G401.6 (cell line): Measurements from ENCODE around the gene ZNF23.

Experiments used
- FAIRE-seq: peaks from 2 replicates; lab custom pipeline; 2012; peaks lifted over from hg19 to GRCh38; lab: Jason Lieb, UNC

The ZNF23 gene

GRCh38 chr16:71426069-71426879, 35.8 kb downstream of the ZNF23 start:
- FAIRE-seq: peak; percentile 99

DNA sequence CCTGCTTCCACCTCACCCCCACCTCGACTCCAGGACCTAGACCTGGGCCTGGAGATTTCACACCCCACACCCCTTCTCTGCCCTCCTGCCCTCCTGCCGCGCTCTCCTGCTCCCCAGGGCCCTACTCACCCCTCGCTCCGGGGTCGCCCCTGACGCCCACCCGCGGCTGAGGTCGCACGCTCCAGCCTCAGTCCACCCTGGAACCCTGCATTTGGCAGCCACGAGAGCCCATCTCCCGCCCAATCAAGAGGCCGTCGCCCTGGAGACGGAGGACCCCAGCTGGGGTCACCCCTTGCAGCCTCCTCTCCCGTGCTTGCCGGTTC, 36.3 kb downstream of the ZNF23 start:
- no peak for FAIRE-seq

DNA sequence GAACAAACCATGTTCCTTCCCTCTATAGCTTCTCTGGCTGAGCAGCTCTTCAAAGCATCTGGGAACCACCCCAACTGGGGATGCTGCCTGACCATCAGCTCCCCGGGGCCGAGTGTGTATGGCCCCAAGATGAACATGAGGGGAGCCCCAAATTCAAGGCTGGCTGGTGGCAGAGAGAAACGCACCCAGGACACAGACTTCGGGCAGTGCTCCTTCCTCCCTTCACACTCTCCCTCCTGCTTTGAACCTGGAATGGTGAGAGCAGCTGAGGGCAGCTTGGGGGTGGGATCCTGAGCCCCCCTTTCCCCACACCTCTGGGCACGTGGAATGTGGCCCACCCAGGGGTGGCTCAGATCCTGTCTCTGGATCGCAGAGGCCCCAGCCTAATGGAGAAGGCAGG, 37.4 kb downstream of the ZNF23 start:
- FAIRE-seq: no peak

DNA sequence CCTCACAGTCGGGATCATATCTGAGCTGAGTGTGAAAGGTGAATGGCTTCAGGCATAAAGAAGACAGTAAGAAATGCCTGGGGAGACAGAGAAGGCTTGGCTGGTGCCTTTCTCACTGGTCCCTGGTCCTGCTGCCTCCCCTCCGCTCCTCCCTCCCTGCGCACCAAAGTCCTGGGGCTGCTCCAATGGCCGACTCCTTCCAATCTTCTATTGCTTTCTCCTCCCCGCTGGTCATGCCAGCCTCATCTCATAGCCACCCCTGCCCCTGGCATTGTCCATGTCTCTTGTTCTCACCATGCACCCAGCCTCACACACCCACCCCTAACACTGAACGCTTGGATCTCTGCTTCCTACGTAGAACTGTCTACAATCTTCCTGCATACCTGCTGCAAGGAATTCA, 38.2 kb downstream of the ZNF23 start:
- no peak for FAIRE-seq

GRCh38 chr16:71423016-71423415, 39.0 kb downstream of the ZNF23 start:
- no peak for FAIRE-seq

DNA sequence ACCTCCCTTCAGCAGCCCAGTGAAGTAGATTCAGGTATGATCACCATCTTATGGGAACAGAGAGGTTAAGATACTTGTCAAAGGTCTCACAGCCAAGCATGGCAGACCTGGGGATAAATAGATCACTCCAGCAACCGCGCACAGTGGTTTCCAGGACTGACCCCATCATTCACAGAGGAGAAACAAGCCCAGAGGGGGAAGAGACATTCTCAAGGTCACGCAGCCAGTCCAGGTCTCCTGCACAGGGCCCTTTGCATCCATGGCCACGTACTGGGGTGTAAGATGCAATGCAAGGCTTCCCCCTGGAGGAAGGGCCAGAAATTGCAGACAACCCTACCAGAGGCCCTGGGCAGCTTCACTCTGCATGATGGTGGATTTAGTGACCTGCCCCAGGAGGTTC, 40.1 kb downstream of the ZNF23 start:
- no peak for FAIRE-seq

GRCh38 chr16:71414038-71414437, 48.0 kb downstream of the ZNF23 start:
- FAIRE-seq: no peak

DNA sequence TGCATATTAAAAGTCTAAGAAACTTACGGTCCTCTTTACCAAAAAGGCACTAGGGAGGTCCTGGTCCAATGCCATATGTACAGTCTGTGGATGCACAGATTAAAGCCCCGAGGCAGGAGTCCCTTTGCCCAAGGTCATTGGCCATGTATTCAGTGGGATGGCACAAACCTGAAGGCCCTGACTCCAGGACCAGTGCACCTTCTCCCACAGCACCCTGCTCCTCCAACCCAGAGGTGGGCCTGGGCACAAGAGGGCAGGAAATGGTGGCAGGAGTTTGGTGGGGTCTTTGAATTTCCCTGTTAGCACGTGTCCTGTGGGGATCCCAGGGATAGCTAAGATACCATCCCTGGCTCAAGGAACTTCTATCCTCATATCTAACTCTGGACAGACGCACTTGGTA, 48.7 kb downstream of the ZNF23 start:
- FAIRE-seq: no peak

GRCh38 chr16:71412270-71413160, 49.5 kb downstream of the ZNF23 start:
- FAIRE-seq: peak; percentile 65

- no peak for FAIRE-seq
Observed at GRCh38 chr16:71410146-71410545, 51.9 kb downstream of the ZNF23 start.

- FAIRE-seq: no peak
Observed at GRCh38 chr16:71409011-71409775, 52.9 kb downstream of the ZNF23 start.

- no peak for FAIRE-seq
Observed at GRCh38 chr16:71408536-71408935, 53.5 kb downstream of the ZNF23 start.

DNA sequence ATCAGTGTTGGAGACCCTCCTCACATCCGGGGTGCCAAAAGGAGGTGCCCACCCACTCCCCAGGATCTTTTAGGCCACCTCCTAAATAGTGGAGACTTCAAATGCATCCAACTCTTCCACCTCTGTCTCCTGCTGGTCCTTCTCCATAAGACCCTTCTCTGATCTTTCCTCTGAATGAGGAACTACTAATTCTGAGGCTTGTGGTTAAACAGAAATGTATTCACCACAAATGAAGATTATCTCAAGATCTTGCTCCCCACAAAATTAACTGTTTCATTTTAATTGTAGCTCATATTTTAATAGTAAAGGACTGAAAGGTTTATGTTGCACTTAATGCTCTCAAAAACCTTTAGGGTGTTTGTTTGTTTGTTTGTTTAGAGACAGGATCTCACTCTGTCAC, 54.3 kb downstream of the ZNF23 start:
- no peak for FAIRE-seq

GRCh38 chr16:71406724-71407123, 55.3 kb downstream of the ZNF23 start:
- no peak for FAIRE-seq

GRCh38 chr16:71406316-71406715, 55.7 kb downstream of the ZNF23 start:
- no peak for FAIRE-seq

GRCh38 chr16:71404364-71404763, 57.7 kb downstream of the ZNF23 start:
- FAIRE-seq: no peak

DNA sequence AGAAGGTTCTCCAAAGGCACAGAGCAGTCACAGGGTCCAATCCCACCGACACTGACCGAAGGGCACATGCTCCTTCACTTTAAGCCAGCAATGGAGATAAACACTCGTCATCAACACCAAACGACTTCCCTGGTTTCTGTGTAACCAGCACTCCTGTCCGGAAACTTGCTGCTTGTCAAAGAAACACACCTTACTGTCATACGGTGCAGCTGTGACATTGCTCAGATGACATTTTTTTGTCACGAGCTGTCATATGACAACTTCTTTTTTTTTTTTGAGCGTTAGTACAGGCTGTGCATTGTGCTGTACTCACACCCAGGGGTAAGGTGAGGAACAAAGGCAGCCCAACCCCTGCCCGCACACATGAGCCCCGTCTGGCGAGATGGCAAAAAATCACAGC, 59.4 kb downstream of the ZNF23 start:
- FAIRE-seq: no peak

DNA sequence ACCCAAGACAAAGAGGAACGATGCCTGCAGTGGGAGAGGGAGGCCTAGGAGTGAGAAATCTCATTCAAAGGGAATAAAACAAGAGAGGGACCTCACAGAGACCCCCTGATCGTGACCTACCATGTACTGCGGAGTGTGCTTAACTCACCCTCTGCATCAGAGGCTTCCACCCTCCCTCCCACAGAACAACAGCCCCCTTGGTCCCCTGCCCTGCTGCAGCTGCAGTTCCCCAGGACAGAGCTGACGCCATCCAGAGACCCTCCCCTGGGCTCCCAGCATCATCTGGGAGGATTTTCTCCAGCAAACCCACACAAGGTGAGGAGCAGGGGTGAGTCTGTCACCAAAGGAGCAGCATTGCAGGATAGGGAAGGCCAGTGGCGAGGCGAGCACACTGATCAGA, 60.0 kb downstream of the ZNF23 start:
- no peak for FAIRE-seq

DNA sequence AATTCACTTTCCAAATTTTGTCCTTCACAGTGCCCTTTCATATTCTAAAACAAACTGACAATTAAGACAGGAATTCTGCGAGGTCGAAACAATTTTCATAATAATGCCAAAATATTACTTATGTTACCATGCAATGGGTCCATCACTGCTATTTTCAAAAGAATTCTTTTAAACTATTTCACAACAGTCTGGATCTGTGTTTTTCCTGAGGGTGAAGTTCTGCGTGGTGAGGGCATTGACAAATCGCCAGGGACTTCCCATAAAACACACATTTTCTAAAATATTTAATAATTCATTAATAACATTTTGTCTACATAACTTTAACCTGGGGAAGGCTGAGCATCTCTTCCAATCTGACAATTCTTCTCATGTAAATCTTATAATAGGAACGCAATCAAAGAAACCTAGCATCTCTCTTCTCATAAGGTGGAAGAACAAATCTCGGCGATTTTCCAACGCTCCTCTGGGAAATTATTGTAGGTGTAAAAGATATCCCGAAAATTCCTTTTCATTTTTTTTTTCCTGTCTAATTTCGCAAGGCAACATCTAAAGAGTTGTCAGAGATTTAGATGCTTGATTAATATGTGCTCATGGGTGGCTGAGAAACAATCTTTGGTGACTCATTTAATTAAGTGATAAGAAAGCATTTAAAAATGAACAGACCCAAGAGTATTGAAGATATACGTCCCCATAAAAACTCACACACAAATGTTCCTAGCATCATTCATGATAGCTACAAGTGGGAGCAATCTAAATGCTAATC, 62.1 kb downstream of the ZNF23 start:
- no peak for FAIRE-seq
